Activated naive CD8-positive, alpha-beta T cell (primary cell): ENCODE data around the gene MOSPD3.
A peak's percentile ranks its signal among the peaks of the same experiment; 100 is the strongest.

Experiments
- H3K27ac Mint-ChIP-seq: one replicate; pipeline ENCODE4 v1.8.0; 2021; ENCODE audit warnings: mixed read lengths
- H3K27me3 Mint-ChIP-seq: one replicate; pipeline ENCODE4 v1.8.0; 2021; ENCODE audit warnings: mixed read lengths
- H3K36me3 Mint-ChIP-seq: one replicate; pipeline ENCODE4 v1.8.0; 2021; ENCODE audit warnings: mixed read lengths
- H3K4me1 Mint-ChIP-seq: one replicate; pipeline ENCODE4 v1.8.0; 2021; ENCODE audit warnings: low read depth, mixed read lengths
- H3K4me3 Mint-ChIP-seq: one replicate; pipeline ENCODE4 v1.8.0; 2021; ENCODE audit warnings: mild to moderate bottlenecking, mixed read lengths
- H3K9me3 Mint-ChIP-seq: one replicate; pipeline ENCODE4 v1.8.0; 2021; ENCODE audit warnings: low read depth, mixed read lengths

Gene MOSPD3

GRCh38 chr7:100572281-100572948 lies 39.9 kb upstream of the MOSPD3 start:
- H3K4me3 Mint-ChIP-seq: no peak overlapping the region
- peaks cover 32% of the 10 kb centered on the region for H3K4me1 Mint-ChIP-seq
- H3K9me3 Mint-ChIP-seq: no peaks in the 10 kb centered on the region
- H3K27me3 Mint-ChIP-seq: no peaks in the 10 kb centered on the region
- H3K36me3 Mint-ChIP-seq: no peaks in the 10 kb centered on the region
- no peak overlapping the region for H3K27ac Mint-ChIP-seq

- Mint-ChIP-seq H3K9me3 (no peaks in the 10 kb centered on the region), H3K27ac (no peak overlapping the region), H3K36me3 (no peaks in the 10 kb centered on the region), H3K4me1 (peaks cover 27% of the 10 kb centered on the region), H3K4me3 (no peak overlapping the region), H3K27me3 (no peaks in the 10 kb centered on the region)
These were observed 39.2 kb upstream of the MOSPD3 start for GRCh38 chr7:100572949-100573675.

GRCh38 chr7:100573691-100574361 lies 38.5 kb upstream of the MOSPD3 start, which contains the start of gene SAP25:
Gene SAP25 (minus strand): TSS chr7:100573900. CDS start chr7:100573742, 158 bp downstream.
- no peaks in the 10 kb centered on the region for H3K27me3 Mint-ChIP-seq
- H3K36me3 Mint-ChIP-seq: no peaks in the 10 kb centered on the region
- H3K4me1 Mint-ChIP-seq: peaks cover 22% of the 10 kb centered on the region
- H3K4me3 Mint-ChIP-seq: no peak within 1 kb of the TSS
- no peak within 1 kb of the TSS for H3K27ac Mint-ChIP-seq
- no peaks in the 10 kb centered on the region for H3K9me3 Mint-ChIP-seq

GRCh38 chr7:100574362-100575205 lies 37.8 kb upstream of the MOSPD3 start:
- H3K27me3 Mint-ChIP-seq: no peaks in the 10 kb centered on the region
- H3K9me3 Mint-ChIP-seq: no peaks in the 10 kb centered on the region
- no peak overlapping the region for H3K4me3 Mint-ChIP-seq
- H3K4me1 Mint-ChIP-seq: peaks cover 17% of the 10 kb centered on the region
- H3K36me3 Mint-ChIP-seq: peaks cover under 1% of the 10 kb centered on the region
- H3K27ac Mint-ChIP-seq: no peak overlapping the region

- Mint-ChIP-seq H3K27me3 (no peaks in the 10 kb centered on the region), H3K36me3 (peaks cover 2% of the 10 kb centered on the region), H3K4me1 (peaks cover 17% of the 10 kb centered on the region), H3K27ac (no peak overlapping the region), H3K4me3 (no peak overlapping the region), H3K9me3 (no peaks in the 10 kb centered on the region)
These were observed 37.1 kb upstream of the MOSPD3 start for GRCh38 chr7:100575206-100575631.

DNA sequence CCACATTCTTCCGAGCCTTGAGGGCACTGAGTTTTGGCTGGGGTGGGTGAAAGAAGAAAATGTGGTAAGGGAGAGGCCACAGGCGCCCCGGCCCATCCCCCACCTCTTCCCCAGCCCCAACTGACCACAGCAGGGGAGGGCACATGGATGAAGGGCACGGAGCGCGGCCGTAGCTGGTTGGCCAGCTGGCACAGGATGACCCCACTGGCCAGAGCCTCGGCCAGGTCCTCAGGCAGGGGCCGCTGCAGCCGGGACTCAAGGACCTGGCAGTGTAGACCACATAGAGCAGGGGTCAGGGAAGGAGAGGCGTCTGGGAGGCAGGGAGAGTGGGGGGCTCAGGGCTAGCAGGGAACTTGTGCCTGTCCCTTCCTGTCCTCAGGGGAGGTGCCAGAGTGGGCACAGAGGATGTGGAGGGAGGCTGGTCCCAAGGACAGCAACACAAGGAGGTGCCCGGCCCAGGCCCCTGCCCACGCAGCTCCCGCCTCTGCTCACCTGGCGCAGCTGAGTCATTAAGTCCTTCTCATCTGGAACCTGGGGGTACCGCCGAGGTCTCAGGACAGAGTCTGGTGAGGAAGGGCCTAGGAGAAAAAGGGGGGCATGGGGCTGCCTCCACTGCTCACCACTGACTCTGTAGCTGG lies 36.5 kb upstream of the MOSPD3 start:
- Mint-ChIP-seq H3K9me3 (no peaks in the 10 kb centered on the region), H3K27me3 (no peaks in the 10 kb centered on the region), H3K36me3 (peaks cover 2% of the 10 kb centered on the region), H3K4me1 (peaks cover 13% of the 10 kb centered on the region), H3K27ac (no peak overlapping the region), H3K4me3 (no peak overlapping the region)

- no peaks in the 10 kb centered on the region for H3K27me3 Mint-ChIP-seq
- no peak overlapping the region for H3K27ac Mint-ChIP-seq
- H3K36me3 Mint-ChIP-seq: peaks cover 2% of the 10 kb centered on the region
- peaks cover 12% of the 10 kb centered on the region for H3K4me1 Mint-ChIP-seq
- H3K9me3 Mint-ChIP-seq: no peaks in the 10 kb centered on the region
- no peak overlapping the region for H3K4me3 Mint-ChIP-seq
These were observed 35.9 kb upstream of the MOSPD3 start for GRCh38 chr7:100576384-100576993.

GRCh38 chr7:100577103-100577502 lies 35.2 kb upstream of the MOSPD3 start:
- Mint-ChIP-seq H3K4me3 (no peak overlapping the region), H3K27ac (no peak overlapping the region), H3K9me3 (no peaks in the 10 kb centered on the region), H3K4me1 (peaks cover 11% of the 10 kb centered on the region), H3K27me3 (no peaks in the 10 kb centered on the region), H3K36me3 (peaks cover 2% of the 10 kb centered on the region)

DNA sequence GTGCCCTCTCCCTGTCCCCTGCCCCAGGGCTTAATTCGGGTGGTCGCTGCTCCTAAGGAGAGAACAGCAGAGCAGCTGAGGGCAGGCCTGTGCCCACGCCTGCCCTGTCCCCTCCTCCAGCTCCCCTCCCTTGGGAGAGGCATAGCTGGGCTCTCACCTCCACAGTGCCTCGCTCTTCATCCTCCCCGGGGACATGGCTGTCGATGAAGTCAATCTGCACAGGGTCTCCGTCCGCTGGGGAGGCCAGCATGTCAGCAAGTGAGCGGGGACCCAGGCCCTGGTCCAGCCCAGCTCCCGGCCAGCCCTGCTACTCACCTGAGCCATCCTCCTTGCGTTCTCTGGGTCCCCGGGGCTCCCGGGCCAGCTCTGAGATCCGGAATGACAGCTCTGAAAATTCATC lies 34.8 kb upstream of the MOSPD3 start:
- Mint-ChIP-seq H3K27ac (no peak overlapping the region), H3K4me3 (no peak overlapping the region), H3K36me3 (peaks cover 2% of the 10 kb centered on the region), H3K9me3 (no peaks in the 10 kb centered on the region), H3K4me1 (peaks cover 11% of the 10 kb centered on the region), H3K27me3 (no peaks in the 10 kb centered on the region)

- no peak overlapping the region for H3K4me3 Mint-ChIP-seq
These were observed 33.8 kb upstream of the MOSPD3 start for GRCh38 chr7:100578246-100579183.

DNA sequence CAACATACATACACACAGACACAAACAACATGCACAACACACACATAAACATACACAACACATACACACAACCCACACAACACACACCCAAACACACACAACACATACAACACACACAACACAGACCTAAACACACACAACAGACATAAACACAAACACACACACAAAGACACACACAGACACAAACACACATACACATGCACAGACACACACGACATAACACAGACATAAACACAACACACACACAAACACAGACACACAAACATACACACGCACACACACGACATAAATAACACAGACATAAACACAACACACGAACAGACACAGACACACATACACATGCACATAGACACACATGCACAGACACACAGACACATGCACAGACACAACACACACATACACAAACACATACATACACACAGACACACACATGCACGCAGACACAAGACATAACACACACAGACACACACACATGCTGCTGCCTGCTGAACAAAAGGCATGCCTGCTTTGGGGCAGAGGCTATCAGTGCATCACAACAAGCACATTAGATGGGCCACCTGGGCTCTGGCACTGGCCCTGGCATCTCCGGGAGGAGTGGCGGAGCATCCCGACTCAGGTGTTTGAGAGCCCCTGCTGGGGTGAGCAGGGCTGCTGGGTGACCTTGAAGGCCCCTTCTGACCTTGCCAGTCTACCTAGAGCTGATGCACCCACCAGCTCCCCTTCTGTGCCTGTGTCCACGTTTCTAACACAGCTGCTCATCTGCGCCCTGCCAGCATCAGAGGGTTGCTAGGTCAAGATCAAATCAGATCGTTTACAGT lies 31.7 kb upstream of the MOSPD3 start:
- Mint-ChIP-seq H3K4me3 (no peak overlapping the region), H3K9me3 (no peaks in the 10 kb centered on the region), H3K27ac (no peak overlapping the region), H3K4me1 (peaks cover 37% of the 10 kb centered on the region), H3K27me3 (no peaks in the 10 kb centered on the region), H3K36me3 (peaks cover 2% of the 10 kb centered on the region)

More at GRCh38 chr7:100578246-100579183, 33.8 kb upstream of the MOSPD3 start:
- Mint-ChIP-seq H3K9me3 (no peaks in the 10 kb centered on the region), H3K27ac (peak overlapping the region; percentile 16), H3K4me1 (peaks cover 21% of the 10 kb centered on the region), H3K27me3 (no peaks in the 10 kb centered on the region), H3K36me3 (peaks cover 2% of the 10 kb centered on the region)

GRCh38 chr7:100582041-100582579 lies 30.2 kb upstream of the MOSPD3 start:
- Mint-ChIP-seq H3K27ac (peak overlapping the region; percentile 95), H3K9me3 (no peaks in the 10 kb centered on the region), H3K27me3 (no peaks in the 10 kb centered on the region), H3K36me3 (peaks cover 2% of the 10 kb centered on the region), H3K4me3 (peak overlapping the region; percentile 98), H3K4me1 (peaks cover 40% of the 10 kb centered on the region)
